ENCODE data around the gene NACC1. TPM values are rescaled to one million over a fixed set of nuclear protein-coding genes. Genes with fewer than 3 reads are reported as not detected.
"Not testable (repeated sequence)": the region's sequence is repeated elsewhere in the genome, so short reads cannot be mapped to it uniquely, and the experiment has no call there.

NACC1 gene
- total RNA-seq, 4 donors from 2014 or later, result 13.4 to 47.6 (median 35.3) TPM

- Histone ChIP-seq H3K4me1 (no peaks in the 10 kb centered on the region), H3K36me3 (peaks cover 54% of the 10 kb centered on the region), H3K27me3 (no peaks in the 10 kb centered on the region), H3K9me3 (no peaks in the 10 kb centered on the region), H3K27ac (no peak overlapping the region), H3K4me3 (no peak overlapping the region)
- DNase-seq (ENCODE audit: low spot score in 2 of 2), result no peak
- WGBS, result 86% methylated on average over 14 of the region's 40 CpGs
- TF ChIP-seq POLR2A (IDR thresholded peaks at IDR 0.05) (no peak), CTCF (IDR thresholded peaks at IDR 0.05) (no peak), EP300 (IDR thresholded peaks at IDR 0.05) (no peak)
These were observed 20.3 kb downstream of the NACC1 start for GRCh38 chr19:13138171-13138915.

GRCh38 chr19:13138916-13139198, 20.8 kb downstream of the NACC1 start:
- H3K4me1 ChIP-seq, result no peaks in the 10 kb centered on the region
- H3K27ac ChIP-seq, result no peak overlapping the region
- H3K9me3 ChIP-seq, result no peaks in the 10 kb centered on the region
- WGBS, result 78% methylated on average over 10 of the region's 10 CpGs
- H3K4me3 ChIP-seq, result no peak overlapping the region
- H3K27me3 ChIP-seq, result no peaks in the 10 kb centered on the region
- peaks cover 55% of the 10 kb centered on the region for H3K36me3 ChIP-seq
- DNase-seq (ENCODE audit: low spot score in 2 of 2), result no peak
- TF ChIP-seq CTCF (IDR thresholded peaks at IDR 0.05) (no peak), POLR2A (IDR thresholded peaks at IDR 0.05) (no peak), POLR2AphosphoS5 (IDR thresholded peaks at IDR 0.05) (no peak), EP300 (IDR thresholded peaks at IDR 0.05) (no peak)

GRCh38 chr19:13139633-13140311, 21.7 kb downstream of the NACC1 start:
- peaks cover 62% of the 10 kb centered on the region for H3K36me3 ChIP-seq
- 77% methylated on average over 9 of the region's 11 CpGs for WGBS

GRCh38 chr19:13146763-13147563, 28.9 kb downstream of the NACC1 start:
- TF ChIP-seq POLR2AphosphoS5 (IDR thresholded peaks at IDR 0.05), result no peak
- TF ChIP-seq POLR2A (IDR thresholded peaks at IDR 0.05), result no peak
- no peak for TF ChIP-seq EP300 (IDR thresholded peaks at IDR 0.05)
- Histone ChIP-seq H3K36me3 (peaks cover 19% of the 10 kb centered on the region), H3K4me1 (peaks cover 19% of the 10 kb centered on the region), H3K27ac (no peak overlapping the region), H3K4me3 (no peak overlapping the region), H3K27me3 (no peaks in the 10 kb centered on the region), H3K9me3 (no peaks in the 10 kb centered on the region)
- WGBS, result 73% methylated on average over 14 of the region's 16 CpGs
- DNase-seq (ENCODE audit: low spot score in 2 of 2), result no peak

More at GRCh38 chr19:13139633-13140311, 21.7 kb downstream of the NACC1 start:
- Histone ChIP-seq H3K27me3 (no peaks in the 10 kb centered on the region), H3K4me3 (no peak overlapping the region), H3K4me1 (no peaks in the 10 kb centered on the region), H3K27ac (no peak overlapping the region), H3K9me3 (no peaks in the 10 kb centered on the region)
- TF ChIP-seq POLR2A (IDR thresholded peaks at IDR 0.05), result no peak
- no peak for TF ChIP-seq POLR2AphosphoS5 (IDR thresholded peaks at IDR 0.05)
- TF ChIP-seq CTCF (IDR thresholded peaks at IDR 0.05), result no peak
- TF ChIP-seq EP300 (IDR thresholded peaks at IDR 0.05), result no peak
- DNase-seq (ENCODE audit: low spot score in 2 of 2), result no peak

- H3K4me3 ChIP-seq, result peak overlapping the region; percentile 79
- H3K36me3 ChIP-seq, result peaks cover 14% of the 10 kb centered on the region
- peaks cover 22% of the 10 kb centered on the region for H3K4me1 ChIP-seq
- peak overlapping the region; percentile 97 for H3K27ac ChIP-seq
- H3K9me3 ChIP-seq; H3K27me3 ChIP-seq; DNase-seq (ENCODE audit: low spot score in 2 of 2): not testable (repeated sequence)
- WGBS, result 20% methylated on average over 17 of the region's 17 CpGs
These were observed 31.1 kb downstream of the NACC1 start for GRCh38 chr19:13149173-13149627.
